ENCODE data around the gene GPER1.

The GPER1 gene

DNA sequence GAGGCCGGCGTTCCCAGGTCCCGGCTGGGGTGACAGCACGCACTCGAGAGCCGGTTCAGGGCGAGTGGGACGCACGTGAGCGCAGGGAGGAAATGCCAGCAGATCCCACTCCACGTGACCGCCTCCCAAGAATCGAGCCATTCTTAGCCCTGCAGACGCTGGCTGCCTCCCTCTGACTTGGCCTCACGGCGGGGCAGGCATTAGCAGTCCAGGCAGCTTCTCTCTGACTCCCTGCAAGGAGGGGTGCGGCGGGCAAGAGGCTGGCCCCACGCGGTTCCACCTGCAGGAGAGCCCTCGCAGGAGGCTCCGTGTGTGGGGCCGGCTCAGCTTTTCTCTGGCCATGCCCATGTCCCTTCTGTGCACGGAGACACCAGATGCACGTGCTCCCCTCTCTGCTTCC is 33.5 kb upstream of the GPER1 start:
- DNase-seq, result no peak

DNA sequence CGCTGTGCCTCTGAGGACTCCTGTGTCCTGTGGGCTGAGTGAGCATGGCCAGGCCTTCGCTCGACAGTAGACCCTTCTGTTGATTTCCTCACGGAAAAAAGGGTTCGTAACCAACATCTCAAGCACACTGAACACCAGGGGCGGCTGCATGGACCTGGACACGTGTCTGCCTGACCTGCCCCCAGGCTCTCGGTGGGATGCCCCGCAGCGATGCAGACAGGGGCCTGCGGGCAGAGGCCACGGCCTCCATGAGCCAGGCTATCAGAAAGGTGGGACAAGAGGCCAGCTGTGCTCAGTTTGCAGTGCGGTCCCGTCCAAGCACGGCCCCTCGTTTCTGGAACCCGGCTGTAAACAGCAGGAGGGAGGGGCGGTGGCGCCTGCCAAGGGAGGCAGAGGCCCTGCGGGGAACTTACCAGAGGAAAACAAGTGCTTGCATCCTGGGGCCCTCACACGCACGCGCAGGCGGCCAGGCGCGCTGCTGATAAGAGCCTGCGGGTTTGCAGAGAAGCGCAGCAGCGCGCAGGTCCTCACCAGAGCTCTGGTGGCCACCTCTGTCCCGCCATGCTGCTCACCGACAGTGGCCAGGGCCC is 33.0 kb upstream of the GPER1 start:
- DNase-seq, result peak; percentile 51

DNA sequence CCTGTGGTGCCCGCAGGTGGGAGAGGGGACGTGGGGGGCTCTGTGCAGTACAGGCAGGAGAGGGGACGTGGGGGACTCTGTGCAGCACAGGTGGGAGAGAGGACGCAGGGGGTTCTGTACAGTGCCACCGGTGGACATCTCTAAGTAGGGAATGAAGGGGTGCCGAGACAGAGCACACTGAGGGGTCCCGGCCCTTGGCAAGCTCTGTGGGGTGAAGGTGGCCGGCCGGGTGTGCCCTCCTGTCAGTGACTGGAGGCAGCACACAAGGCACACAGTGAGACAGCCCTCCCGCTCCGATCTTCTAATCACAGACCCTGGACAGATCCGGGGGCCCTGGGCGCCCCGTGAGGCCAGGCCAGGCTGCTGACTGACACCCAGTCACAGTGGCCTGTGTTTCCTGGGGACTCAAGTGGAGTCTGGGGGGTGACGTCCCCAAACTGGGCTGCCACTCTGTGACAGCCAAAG is 32.4 kb upstream of the GPER1 start:
- no peak for DNase-seq

DNA sequence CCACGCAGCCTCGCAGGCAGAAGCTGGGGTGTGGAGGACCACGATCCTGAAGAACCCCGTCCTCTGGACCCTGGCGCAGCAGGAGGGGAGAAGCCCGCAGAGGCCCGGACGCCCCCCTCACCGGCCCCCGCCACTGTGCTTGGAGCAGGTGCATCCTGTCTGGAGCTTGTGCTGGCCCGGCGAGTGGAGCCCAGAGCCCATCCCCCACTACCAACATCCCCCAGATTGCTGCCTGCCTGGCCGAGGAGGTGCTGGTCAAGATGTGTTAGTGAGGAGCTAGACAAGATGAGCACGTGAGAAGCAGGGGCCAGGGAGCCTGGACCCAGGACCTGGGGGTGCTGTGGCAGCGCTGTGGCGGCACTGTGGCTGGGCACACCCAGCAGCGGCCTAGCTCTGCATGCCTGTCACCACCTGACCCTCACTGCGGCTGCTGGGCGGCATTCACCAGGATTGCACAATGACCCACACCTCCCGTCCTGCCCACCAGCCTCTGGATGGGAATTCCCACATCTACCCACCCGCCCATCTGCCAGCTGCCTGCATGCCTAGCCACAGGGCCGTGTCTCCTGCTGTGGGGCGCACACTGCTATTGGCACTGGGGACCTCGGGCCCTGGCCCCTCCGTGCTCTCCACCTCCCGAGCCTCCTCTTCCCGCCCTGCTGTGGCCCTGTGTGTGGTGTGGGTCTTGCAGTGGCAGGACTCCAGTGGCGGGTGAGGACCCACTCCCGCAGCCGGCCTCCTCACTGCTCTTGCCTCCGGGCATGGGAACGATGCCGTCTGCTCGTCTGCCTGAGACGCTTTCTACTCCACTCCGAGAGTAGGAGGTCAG is 31.7 kb upstream of the GPER1 start:
- no peak for DNase-seq

DNA sequence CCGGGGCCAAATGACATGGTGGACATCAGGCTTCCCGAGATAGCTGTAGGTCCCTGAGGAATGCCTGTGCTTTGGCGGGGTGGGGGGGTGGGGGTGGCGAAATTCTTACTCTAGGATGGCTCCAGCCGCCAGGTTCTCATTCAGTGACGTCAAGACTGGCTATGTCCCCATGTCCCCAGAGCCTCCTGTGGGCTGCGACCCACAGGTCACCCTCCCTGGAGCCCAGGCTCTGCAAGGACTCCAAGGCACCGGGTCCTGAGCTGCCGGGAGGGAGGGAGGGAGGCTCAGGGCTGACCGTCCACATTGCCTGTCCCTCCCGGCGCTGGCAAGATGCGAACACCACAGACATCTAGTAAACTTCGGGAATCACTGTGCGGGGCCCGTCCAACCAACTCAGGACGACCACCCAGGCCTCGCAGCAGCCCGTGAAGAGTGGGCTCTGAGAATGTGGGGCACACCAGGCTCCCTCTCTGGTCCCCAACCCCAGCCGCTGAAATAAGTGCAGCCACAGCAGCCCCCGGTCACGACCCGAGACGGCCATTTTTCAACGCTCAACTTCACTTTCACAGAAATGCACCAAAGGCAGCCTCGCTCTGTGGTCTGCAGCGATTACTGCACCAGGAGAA is 31.0 kb upstream of the GPER1 start:
- no peak for DNase-seq

DNA sequence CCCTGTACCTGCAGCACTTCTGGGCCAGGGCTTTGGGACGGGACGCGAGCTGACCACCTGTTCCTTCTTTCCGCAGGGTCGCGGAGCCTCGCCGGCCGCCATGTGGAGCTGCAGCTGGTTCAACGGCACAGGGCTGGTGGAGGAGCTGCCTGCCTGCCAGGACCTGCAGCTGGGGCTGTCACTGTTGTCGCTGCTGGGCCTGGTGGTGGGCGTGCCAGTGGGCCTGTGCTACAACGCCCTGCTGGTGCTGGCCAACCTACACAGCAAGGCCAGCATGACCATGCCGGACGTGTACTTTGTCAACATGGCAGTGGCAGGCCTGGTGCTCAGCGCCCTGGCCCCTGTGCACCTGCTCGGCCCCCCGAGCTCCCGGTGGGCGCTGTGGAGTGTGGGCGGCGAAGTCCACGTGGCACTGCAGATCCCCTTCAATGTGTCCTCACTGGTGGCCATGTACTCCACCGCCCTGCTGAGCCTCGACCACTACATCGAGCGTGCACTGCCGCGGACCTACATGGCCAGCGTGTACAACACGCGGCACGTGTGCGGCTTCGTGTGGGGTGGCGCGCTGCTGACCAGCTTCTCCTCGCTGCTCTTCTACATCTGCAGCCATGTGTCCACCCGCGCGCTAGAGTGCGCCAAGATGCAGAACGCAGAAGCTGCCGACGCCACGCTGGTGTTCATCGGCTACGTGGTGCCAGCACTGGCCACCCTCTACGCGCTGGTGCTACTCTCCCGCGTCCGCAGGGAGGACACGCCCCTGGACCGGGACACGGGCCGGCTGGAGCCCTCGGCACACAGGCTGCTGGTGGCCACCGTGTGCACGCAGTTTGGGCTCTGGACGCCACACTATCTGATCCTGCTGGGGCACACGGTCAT is 30.3 kb upstream of the GPER1 start:
- no peak for DNase-seq

DNA sequence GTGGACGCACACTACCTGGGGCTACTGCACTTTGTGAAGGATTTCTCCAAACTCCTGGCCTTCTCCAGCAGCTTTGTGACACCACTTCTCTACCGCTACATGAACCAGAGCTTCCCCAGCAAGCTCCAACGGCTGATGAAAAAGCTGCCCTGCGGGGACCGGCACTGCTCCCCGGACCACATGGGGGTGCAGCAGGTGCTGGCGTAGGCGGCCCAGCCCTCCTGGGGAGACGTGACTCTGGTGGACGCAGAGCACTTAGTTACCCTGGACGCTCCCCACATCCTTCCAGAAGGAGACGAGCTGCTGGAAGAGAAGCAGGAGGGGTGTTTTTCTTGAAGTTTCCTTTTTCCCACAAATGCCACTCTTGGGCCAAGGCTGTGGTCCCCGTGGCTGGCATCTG is 29.6 kb upstream of the GPER1 start:
- no peak for DNase-seq

DNA sequence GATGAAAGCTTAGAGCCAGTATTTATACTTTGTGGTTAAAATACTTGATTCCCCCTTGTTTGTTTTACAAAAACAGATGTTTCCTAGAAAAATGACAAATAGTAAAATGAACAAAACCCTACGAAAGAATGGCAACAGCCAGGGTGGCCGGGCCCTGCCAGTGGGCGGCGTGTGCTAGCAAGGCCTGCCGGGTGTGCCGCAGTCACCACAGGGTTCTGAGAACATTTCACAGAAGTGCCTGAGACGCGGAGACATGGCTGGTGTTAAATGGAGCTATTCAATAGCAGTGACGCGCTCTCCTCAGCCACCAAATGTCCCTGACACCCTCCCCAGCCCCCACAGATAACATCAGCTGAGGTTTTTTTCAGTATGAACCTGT is 29.1 kb upstream of the GPER1 start:
- DNase-seq, result no peak

DNA sequence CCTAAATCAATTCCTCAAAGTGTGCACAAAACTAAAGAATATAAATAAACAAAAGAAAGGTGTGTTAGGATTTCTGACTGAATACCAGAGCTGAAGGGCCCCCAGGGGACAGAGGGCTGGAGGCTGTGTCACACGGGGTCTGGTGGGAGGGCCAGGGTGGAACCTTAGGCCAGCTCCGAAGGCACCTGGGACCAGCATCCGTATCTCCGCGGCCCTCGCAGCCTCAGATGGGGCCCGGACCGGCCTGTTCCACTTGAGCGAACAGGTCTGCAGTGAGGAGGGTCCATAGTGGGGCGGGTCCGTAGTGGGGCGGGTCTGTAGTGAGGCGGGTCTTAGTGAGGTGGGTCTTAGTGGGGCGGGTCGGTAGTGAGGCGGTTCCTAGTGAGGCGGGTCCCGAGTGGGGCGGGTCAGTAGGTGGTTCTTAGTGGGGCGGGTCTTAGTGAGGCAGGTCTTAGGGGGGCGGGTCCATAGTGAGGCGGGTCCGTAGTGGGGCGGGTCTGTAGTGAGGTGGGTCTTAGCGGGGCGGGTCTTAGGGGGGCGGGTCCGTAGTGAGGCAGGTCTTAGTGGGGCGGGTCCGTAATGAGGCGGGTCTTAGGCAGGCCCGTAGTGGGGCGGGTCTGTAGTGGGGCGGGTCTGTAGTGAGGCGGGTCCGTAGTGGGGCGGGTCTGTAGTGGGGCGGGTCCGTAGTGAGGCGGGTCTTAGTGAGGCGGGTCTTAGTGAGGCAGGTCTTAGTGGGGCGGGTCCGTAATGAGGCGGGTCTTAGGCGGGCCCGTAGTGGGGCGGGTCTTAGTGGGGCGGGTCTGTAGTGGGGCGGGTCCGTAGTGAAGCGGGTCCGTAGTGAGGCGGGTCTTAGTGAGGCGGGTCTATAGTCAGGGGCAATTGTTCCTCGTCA is 28.5 kb upstream of the GPER1 start:
- no peak for DNase-seq

DNA sequence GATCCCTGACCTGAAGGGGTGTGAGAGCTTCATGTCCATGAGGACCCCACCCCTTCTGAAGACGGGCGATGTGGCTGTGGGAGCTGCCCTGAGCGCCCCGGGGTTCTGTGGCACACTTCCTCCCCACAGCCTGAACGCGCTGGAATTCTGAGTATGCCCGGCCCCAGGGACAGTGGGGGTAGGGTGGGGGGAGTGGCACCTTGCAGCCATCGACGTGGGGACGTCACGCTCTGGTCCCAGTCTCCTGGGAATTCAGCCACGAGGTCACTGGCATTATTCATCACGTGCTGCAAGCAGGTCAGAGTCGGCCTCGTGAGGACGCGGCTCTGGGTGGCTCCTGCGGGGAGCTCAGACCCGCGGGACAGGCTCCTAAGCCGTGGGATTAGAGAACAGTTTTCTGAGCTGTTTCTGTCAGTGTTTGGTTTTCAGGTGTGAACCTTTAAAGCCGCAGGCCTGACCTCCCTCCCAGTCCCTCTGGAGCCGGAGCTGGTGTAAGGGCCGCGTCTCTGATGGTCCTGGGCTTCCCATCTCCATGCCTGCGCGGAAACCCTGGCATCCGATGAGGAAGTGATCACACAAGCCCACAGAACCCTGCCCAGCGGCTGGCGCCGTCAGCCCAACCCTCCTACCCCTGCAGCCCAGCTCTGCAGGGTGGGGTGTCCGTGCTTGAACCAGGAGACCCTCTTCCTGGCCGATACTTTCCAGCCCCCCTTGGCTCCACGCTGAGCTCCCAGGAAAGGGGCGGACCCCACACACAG is 27.4 kb upstream of the GPER1 start:
- DNase-seq, result no peak

DNA sequence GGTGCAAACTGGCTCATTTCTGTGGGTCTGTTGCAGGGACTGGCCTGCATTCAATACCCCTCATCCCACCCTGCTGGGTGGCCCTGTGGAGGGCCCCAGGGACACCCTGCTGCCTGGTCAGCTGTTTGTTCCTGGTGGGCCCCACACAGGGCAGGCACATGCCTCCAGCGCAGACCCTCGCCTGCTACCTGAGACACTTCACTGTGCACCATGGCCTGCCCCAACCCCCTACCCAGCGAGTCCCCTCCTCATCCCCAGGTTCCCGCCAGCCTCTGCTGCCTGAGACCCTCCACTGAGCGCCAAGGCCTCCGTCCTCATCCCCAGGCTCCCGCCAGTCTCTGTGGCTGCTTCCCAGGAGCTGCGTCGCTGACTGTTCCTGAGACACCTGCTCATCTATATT is 26.7 kb upstream of the GPER1 start:
- DNase-seq, result no peak

DNA sequence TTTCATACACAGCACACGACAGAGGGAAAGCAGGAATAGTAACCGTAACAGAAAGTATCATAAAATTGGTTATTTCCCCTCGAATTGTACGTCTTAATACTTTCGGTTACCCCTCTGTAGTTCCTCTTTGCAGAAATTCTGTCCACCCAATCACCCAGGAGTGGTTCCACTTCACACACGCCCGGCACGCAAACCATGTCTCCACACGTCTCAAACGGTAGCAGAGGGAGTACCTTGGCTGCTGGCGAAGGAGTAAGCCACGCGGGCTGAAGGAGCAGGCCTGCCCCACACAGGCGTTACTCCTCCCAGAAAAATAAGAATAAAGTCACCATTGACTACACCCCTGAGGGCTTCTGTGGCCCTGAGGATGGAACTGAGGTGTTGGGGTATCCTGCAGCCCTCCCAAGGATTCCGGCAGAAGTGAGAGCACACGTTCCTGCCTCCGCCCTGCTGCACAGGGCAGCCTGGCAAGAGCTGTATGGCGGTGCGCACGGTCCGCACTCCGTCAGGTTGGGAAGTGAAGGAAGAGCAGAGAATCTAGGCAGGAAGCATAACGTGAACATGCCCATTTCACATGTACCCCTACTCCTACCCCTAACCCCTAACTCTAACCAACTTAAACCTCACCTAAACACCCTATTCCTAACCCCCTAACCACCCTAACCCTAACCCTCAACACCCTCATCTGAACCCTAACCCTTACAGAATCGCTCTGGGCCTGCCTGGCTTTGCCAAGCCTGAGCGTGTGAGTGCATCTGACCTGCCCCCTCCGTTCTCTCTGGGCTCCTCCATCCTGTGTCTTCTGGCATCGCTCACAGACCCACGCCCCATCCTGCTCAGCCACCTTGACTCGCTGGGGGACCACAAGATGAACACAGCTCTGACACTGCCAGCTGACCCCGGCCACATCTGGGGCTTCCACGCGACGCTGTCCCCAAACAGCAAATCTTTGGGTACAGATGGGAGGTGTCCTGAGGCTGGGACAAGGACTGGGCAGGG is 25.3 kb upstream of the GPER1 start:
- DNase-seq, result no peak

DNA sequence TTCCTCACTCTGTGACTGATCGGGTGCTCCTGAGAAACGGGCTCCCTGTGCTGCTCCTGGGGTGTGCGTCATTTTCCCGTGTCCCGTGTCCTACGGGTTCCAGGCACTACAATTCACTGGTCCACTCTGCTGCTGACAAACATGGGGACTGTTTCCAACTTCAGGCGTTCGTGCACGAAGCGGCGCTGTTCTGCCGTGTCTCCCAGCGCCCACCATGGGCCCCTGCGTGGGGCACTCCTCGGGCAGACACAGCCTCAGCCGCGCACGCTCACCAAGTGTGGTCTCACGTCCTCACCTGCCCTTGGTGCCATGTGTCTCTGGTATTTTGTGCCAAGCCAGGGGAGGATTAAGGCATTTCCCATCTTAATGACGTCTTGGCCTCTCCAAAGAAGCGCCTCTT is 24.6 kb upstream of the GPER1 start:
- DNase-seq, result no peak

DNA sequence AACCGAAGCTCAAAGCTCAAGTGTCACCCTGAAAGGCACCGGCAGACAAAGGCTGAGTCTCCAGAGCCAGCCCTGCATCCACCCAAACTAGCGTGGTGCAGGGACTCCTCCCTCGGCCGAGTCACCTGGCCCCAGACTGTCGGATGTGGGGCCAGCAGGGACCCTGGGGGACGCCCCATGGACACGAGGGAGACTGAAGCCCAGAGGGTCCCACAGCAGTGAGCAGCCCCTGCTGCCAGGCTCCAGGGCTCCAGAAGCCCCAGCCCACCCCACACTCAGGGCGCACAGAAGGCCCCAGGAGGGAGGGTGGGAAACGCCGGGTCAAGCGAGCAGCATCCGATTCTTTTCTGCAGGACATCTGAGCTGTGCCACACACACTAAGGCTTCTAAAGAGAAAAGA is 23.3 kb upstream of the GPER1 start:
- DNase-seq, result no peak

DNA sequence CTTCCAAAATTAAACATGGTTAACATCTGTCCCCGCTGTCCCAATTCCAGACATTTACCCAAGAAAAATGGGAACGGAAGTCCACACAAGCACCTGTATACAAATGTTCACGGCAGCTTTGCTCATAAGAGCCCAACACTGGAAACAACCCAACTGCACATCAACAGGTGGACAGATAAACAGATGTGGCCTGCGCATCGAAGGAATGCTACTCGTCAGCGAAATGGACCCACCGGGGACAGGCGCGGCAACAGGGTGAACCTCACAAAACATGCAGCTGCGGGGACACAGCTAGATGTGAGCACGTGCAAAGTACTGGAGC is 22.7 kb upstream of the GPER1 start:
- no peak for DNase-seq

DNA sequence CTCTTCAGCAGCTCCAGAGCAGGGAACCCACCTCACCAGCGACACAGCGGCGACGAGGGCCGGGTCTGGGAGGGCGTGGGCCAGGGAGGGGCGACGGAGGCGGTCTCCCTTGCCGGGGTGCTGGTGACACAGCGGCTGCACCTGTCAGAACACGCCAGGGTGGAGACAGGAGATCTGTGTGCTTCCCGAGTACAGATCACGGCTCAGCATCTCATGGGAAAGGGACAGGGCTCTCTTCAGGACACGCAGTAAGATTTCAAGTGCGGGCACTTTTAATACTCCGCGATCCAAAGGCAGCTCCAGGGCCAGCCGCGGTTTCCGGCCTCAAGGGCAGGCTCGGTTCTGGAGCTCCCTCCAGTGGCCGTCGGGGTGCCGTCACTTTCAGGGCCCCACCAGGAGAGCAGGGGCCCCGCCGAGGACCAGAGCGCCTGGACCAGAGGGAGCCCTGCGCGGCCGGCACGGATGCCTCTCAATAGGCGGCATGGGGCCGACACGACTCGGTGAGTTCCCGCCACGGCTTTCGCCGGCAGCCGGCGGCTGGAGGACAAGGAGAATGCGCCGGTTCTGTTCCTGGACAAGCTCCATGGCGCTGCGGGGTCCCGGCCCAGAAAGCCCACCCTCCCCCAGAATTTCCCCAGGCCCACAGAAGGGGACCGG is 22.2 kb upstream of the GPER1 start:
- DNase-seq, result peak; percentile 31

DNA sequence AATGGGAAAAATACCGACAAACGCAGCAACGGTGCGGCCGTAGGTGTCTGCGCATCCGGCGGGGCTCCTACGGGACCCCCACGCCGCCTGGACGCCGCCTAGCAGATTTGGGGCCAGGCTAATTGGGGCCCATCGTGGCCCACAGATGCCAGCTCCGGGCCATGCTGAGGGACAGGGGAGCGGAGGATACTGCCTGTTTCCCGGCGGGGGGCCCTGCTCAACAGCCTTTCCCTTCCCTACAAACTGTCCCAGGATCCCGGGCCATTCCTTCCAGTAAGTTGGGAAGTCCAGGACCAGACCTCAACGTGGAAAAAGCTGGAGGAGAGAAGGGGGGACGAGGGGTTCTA is 21.7 kb upstream of the GPER1 start:
- no peak for DNase-seq

DNA sequence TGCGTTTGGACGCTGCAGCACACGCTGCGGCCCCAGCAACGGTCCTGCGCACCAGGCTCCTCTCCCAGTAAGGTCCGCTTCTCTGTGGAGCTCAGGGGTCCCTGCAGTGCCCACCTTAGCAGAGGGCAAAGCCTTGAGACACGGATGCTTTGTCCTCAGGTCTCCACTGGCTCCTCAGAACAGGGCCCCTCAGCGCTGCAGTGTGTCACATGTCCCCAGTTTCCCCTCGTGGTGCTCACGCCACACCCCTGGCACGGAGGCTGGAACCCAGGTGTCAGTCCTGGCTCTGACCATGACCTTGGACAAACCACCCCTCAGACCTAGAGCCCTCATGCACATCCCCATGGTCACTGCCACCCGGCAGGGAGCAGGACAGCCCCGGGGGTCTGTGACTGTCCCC is 19.9 kb upstream of the GPER1 start:
- no peak for DNase-seq

DNA sequence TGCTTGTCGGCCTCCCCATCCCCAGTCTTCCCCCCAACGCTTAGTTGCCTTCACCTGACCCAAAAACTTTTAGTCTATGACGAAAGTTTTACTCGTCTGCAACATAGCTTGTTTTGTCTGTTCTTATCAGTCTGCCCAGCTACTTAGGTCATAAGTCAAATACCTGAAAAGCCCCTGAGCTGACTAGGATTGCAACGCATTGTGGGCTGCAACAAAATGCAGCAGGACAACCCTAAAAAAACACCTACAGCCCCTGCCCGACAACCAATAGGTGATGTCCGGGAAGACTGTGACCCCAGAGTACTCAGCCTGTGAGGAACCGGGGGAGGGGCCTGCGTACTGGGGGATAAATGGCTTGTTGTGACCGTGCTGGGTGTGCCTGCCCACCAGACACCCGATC is 19.3 kb upstream of the GPER1 start:
- no peak for DNase-seq

DNA sequence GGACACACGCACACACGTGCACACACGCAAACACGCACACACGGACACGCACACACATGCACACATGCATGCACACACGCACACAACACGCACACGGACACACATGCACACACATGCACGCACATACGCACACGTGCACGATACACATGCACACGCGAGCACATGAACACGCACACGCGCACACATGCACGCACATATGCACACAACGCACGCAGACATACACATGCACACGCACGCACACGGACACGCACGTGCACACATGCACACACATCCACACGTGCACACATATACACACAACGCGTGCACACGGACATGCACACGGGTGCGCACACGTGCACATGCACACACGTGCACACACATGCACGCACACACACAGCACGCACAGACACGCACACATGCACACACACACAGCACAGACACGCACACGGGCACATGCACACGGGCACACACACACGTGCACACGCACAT is 17.3 kb upstream of the GPER1 start:
- no peak for DNase-seq
